OCI-LY3 (cell line): ENCODE measurements around the gene USP34.

Source experiments
- H2AFZ ChIP-seq: fragments of 200-600, 300-600 bp; shearing (Covaris generic); 2 replicates; pipeline ENCODE4 v1.6.0; 2014; ENCODE audit warnings: antibody characterized with exemption, low read depth, low read length
- H3K27ac ChIP-seq: fragments of 200-600, 300-600 bp; sonication (generic); 2 replicates; pipeline ENCODE4 v1.5.1; 2014; ENCODE audit warnings: mild to moderate bottlenecking, low read length, moderate library complexity, mixed read lengths
- H3K27me3 ChIP-seq: fragments of 200-600, 300-600 bp; sonication (generic); 2 replicates; pipeline ENCODE4 v1.6.1; 2014; ENCODE audit warnings: low read depth, low read length, mixed read lengths
- H3K36me3 ChIP-seq: fragments of 200-600, 300-600 bp; sonication (generic); replicated peaks from 2 replicates; pipeline ENCODE3; 2014; ENCODE audit warnings: low read depth, low read length, mixed read lengths
- H3K4me1 ChIP-seq: fragments of 300-600, 200-600 bp; sonication (generic); 2 replicates; pipeline ENCODE4 v1.6.1; 2014; ENCODE audit warnings: low read length, mixed read lengths
- H3K4me2 ChIP-seq: fragments of 200-600, 300-600 bp; sonication (generic); 2 replicates; pipeline ENCODE4 v1.6.1; 2014; ENCODE audit warnings: low read length, mixed read lengths
- H3K4me3 ChIP-seq: fragments of 300-600, 200-600 bp; sonication (generic); 2 replicates; pipeline ENCODE4 v1.5.1; 2014; ENCODE audit warnings: antibody characterized with exemption, mild to moderate bottlenecking, low read length, moderate library complexity
- H3K79me2 ChIP-seq: fragments of 300-600, 200-600 bp; shearing (Covaris generic); 2 replicates; pipeline ENCODE4 v1.6.1; 2014; ENCODE audit warnings: mild to moderate bottlenecking, low read length, mixed read lengths
- H3K9ac ChIP-seq: fragments of 300-600, 200-600 bp; shearing (Covaris generic); 2 replicates; pipeline ENCODE4 v1.6.0; 2014; ENCODE audit warnings: mild to moderate bottlenecking, low read length, moderate library complexity
- H3K9me3 ChIP-seq: fragments of 200-600, 300-600 bp; shearing (Covaris generic); 2 replicates; pipeline ENCODE4 v1.6.1; 2014; ENCODE audit warnings: low read length, mixed read lengths; ENCODE audit not compliant: insufficient read depth
- H4K20me1 ChIP-seq: fragments of 200-600, 300-600 bp; sonication (generic); 2 replicates; pipeline ENCODE4 v1.6.1; 2016; ENCODE audit warnings: low read length, mixed read lengths; ENCODE audit not compliant: insufficient read depth
- CTCF ChIP-seq: fragments of 200-600, 300-600 bp; sonication (generic); IDR thresholded peaks from 2 replicates; pipeline ENCODE4 v1.5.1; 2014; ENCODE audit warnings: antibody characterized with exemption, low read length, low read depth
- EZH2phosphoT487 ChIP-seq: fragments of 200-600 bp; shearing (Covaris generic); IDR thresholded peaks from 2 replicates; pipeline ENCODE4 v1.6.1; 2018; ENCODE audit warnings: antibody characterized with exemption, mixed run types, low read depth

The USP34 gene

GRCh38 chr2:61436092-61436491 lies 34.8 kb downstream of the USP34 start:
- TF ChIP-seq CTCF (no peak), EZH2phosphoT487 (no peak)

GRCh38 chr2:61435291-61435690 lies 35.6 kb downstream of the USP34 start:
- H3K27ac ChIP-seq, result no peak overlapping the region
- H3K4me3 ChIP-seq, result no peak overlapping the region
- no peaks in the 10 kb centered on the region for H3K27me3 ChIP-seq
- H3K9ac ChIP-seq, result no peak overlapping the region
- peaks cover 10% of the 10 kb centered on the region for H3K4me1 ChIP-seq
- no peak overlapping the region for H2AFZ ChIP-seq
- no peak for TF ChIP-seq EZH2phosphoT487
- H3K4me2 ChIP-seq, result no peak overlapping the region
- H4K20me1 ChIP-seq, result peaks cover 88% of the 10 kb centered on the region
- peaks cover 99% of the 10 kb centered on the region for H3K79me2 ChIP-seq
- no peaks in the 10 kb centered on the region for H3K9me3 ChIP-seq
- no peaks in the 10 kb centered on the region for H3K36me3 ChIP-seq

More at GRCh38 chr2:61436092-61436491, 34.8 kb downstream of the USP34 start:
- no peaks in the 10 kb centered on the region for H3K9me3 ChIP-seq
- H3K4me2 ChIP-seq, result no peak overlapping the region
- H2AFZ ChIP-seq, result no peak overlapping the region
- no peaks in the 10 kb centered on the region for H3K36me3 ChIP-seq
- no peak overlapping the region for H3K4me3 ChIP-seq
- no peaks in the 10 kb centered on the region for H3K27me3 ChIP-seq
- H3K27ac ChIP-seq, result no peak overlapping the region
- H4K20me1 ChIP-seq, result peaks cover 84% of the 10 kb centered on the region
- no peak overlapping the region for H3K9ac ChIP-seq
- peaks cover 10% of the 10 kb centered on the region for H3K4me1 ChIP-seq
- H3K79me2 ChIP-seq, result peaks cover 98% of the 10 kb centered on the region

GRCh38 chr2:61434314-61434713 lies 36.6 kb downstream of the USP34 start:
- Histone ChIP-seq H3K27me3 (no peaks in the 10 kb centered on the region), H3K4me2 (no peak overlapping the region), H3K9me3 (no peaks in the 10 kb centered on the region), H3K79me2 (peaks cover 98% of the 10 kb centered on the region), H4K20me1 (peaks cover 79% of the 10 kb centered on the region), H3K4me3 (no peak overlapping the region), H2AFZ (no peak overlapping the region), H3K4me1 (peaks cover 10% of the 10 kb centered on the region), H3K9ac (no peak overlapping the region), H3K36me3 (no peaks in the 10 kb centered on the region), H3K27ac (no peak overlapping the region)
- TF ChIP-seq CTCF (no peak), EZH2phosphoT487 (no peak)

GRCh38 chr2:61433606-61434005 lies 37.3 kb downstream of the USP34 start:
- peaks cover 10% of the 10 kb centered on the region for H3K4me1 ChIP-seq

More at GRCh38 chr2:61433606-61434005, 37.3 kb downstream of the USP34 start:
- Histone ChIP-seq H3K27me3 (no peaks in the 10 kb centered on the region), H3K79me2 (peaks cover 97% of the 10 kb centered on the region), H2AFZ (no peak overlapping the region), H4K20me1 (peaks cover 72% of the 10 kb centered on the region), H3K27ac (no peak overlapping the region), H3K4me2 (no peak overlapping the region), H3K36me3 (no peaks in the 10 kb centered on the region), H3K4me3 (no peak overlapping the region), H3K9ac (no peak overlapping the region), H3K9me3 (no peaks in the 10 kb centered on the region)
- TF ChIP-seq CTCF, result no peak
- no peak for TF ChIP-seq EZH2phosphoT487
